ENCODE data around the gene PRUNE2.
A peak's percentile ranks its signal among the peaks of the same experiment; 100 is the strongest.

GRCh38 chr9:76658510-76659231, 247.2 kb downstream of the PRUNE2 start:
- TF ChIP-seq POLR2A (IDR thresholded peaks at IDR 0.05) (no peak), CTCF (IDR thresholded peaks at IDR 0.05) (peak; percentile 17 to 71 (median 60))

Data from upper lobe of left lung (tissue), 4 donors.